Sigmoid colon (tissue), 7 donors: ENCODE data around the gene XRCC5. TPM values are rescaled to one million over a fixed set of nuclear protein-coding genes. Genes with fewer than 3 reads are reported as not detected.

Source experiments
- DNase-seq: peaks from one replicate; pipeline ENCODE4 v3.0.0-alpha.2; 2019
- H3K27ac ChIP-seq, 4 donors: fragments of 200-600 bp; sonication (generic); one replicate each; pipeline ENCODE4 v1.5.1; 2016 to 2019; ENCODE audit warnings: mild to moderate bottlenecking in 1 of 4
- H3K27me3 ChIP-seq, 3 donors: fragments of 200-600 bp; sonication (generic); one replicate each; pipeline ENCODE4 v1.5.1; 2019; ENCODE audit warnings: mild to moderate bottlenecking in 1 of 3
- H3K36me3 ChIP-seq, 4 donors: fragments of 200-600 bp; sonication (generic); one replicate each; pipeline ENCODE4 v1.5.1; 2016 to 2019
- H3K4me1 ChIP-seq, 4 donors: fragments of 200-600 bp; sonication (generic); one replicate each; pipeline ENCODE4 v1.5.1; 2017 to 2019
- H3K4me3 ChIP-seq, 4 donors: fragments of 200-600 bp; sonication (generic); one replicate each; pipeline ENCODE4 v1.5.1; 2017 to 2019; ENCODE audit warnings: mild to moderate bottlenecking in 2 of 4, moderate library complexity in 1 of 4
- H3K9me3 ChIP-seq, 4 donors: fragments of 200-600 bp in 3 of 4; sonication (generic) in 3 of 4; one replicate each; pipeline versions ENCODE4 v1.5.1 to v1.6.1; 2013 to 2019
- EP300 ChIP-seq, 4 donors: sonication (generic); formaldehyde crosslinking; IDR thresholded peaks; one replicate each; pipeline ENCODE4 v1.6.1; 2017; ENCODE audit warnings: antibody characterized with exemption in 4 of 4
- POLR2A ChIP-seq, 2 donors: fragments of 450-650 bp; IDR thresholded peaks; one replicate each; pipeline ENCODE4 v1.6.1; 2016; ENCODE audit warnings: antibody characterized with exemption in 2 of 2, mild to moderate bottlenecking in 2 of 2, moderate library complexity in 2 of 2
- POLR2AphosphoS5 ChIP-seq, 4 donors: sonication (generic); formaldehyde crosslinking; IDR thresholded peaks; one replicate each; pipeline ENCODE4 v1.6.1; 2017; ENCODE audit warnings: antibody characterized with exemption in 4 of 4
- WGBS, 2 donors: extraction: QIAGEN DNeasy Blood & Tissue Kit; methylation state at CpG; one replicate each; pipeline ENCODE4 v1.1.7; 2013; 5-methylcytosine and 5-hydroxymethylcytosine counted together
- intact Hi-C: fragments of 100-400 bp; cut with DNase I; formaldehyde crosslinking; loops from one replicate; pipeline ENCODE4 v1.15.1; 2023
- polyA plus RNA-seq, 3 donors: library from polyadenylated mRNA; stranded (reverse); fragments of 200-250 nt; gene quantifications; one replicate each; pipeline ENCODE4 v1.2.3, GENCODE V29; 2013
- total RNA-seq, 4 donors: library from RNA; depleted of rRNA; stranded (reverse); fragments of >200 nt; gene quantifications; one replicate each; pipeline ENCODE4 v1.1.0, GENCODE V29; 2016
- TF ChIP-seq, protein P1 (sequence below), 4 experiments: fragments of 450-650 bp in 3 of 4; fragments of 200-600 bp in 1 of 4; IDR thresholded peaks; one replicate each; pipeline ENCODE4 v1.5.1; 2016 to 2019; ENCODE audit warnings: antibody characterized with exemption in 4 of 4, mild to moderate bottlenecking in 3 of 4, moderate library complexity in 2 of 4
- donor health status: healthy with polysubstance abuse.
- donor health status: Bipolar disorder and iron deficiency.
- donor health status: healthy.

The XRCC5 gene
- total and polyA plus RNA-seq, 7 donors: 70.3 to 152 (median 111) TPM

GRCh38 chr2:216164087-216164486 is 54.9 kb downstream of the XRCC5 start:
- H3K36me3 ChIP-seq: peaks cover 8 to 77% (median 36%) of the 10 kb centered on the region in 4 donors
- WGBS, 2 donors: 84 to 92% methylated on average over 5 of the region's 5 CpGs

GRCh38 chr2:216164576-216164975 is 55.4 kb downstream of the XRCC5 start:
- peaks cover 0 to 17% (median 7%) of the 10 kb centered on the region in 4 donors for H3K4me1 ChIP-seq
- H3K27ac ChIP-seq: no peak overlapping the region
- 85 to 87% methylated on average over 4 of the region's 4 CpGs for WGBS, 2 donors
- intact Hi-C loops: no loop called here
- no peak for DNase-seq
- H3K4me3 ChIP-seq: no peak overlapping the region
- no peaks in the 10 kb centered on the region for H3K9me3 ChIP-seq
- peaks cover 8 to 79% (median 37%) of the 10 kb centered on the region in 4 donors for H3K36me3 ChIP-seq
- TF ChIP-seq POLR2AphosphoS5 (IDR thresholded peaks at IDR 0.05): no peak
- TF ChIP-seq, protein P1, sequence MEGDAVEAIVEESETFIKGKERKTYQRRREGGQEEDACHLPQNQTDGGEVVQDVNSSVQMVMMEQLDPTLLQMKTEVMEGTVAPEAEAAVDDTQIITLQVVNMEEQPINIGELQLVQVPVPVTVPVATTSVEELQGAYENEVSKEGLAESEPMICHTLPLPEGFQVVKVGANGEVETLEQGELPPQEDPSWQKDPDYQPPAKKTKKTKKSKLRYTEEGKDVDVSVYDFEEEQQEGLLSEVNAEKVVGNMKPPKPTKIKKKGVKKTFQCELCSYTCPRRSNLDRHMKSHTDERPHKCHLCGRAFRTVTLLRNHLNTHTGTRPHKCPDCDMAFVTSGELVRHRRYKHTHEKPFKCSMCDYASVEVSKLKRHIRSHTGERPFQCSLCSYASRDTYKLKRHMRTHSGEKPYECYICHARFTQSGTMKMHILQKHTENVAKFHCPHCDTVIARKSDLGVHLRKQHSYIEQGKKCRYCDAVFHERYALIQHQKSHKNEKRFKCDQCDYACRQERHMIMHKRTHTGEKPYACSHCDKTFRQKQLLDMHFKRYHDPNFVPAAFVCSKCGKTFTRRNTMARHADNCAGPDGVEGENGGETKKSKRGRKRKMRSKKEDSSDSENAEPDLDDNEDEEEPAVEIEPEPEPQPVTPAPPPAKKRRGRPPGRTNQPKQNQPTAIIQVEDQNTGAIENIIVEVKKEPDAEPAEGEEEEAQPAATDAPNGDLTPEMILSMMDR (IDR thresholded peaks at IDR 0.05): no peak
- TF ChIP-seq EP300 (IDR thresholded peaks at IDR 0.05): no peak
- no peaks in the 10 kb centered on the region for H3K27me3 ChIP-seq

More at GRCh38 chr2:216164087-216164486, 54.9 kb downstream of the XRCC5 start:
- DNase-seq: no peak
- H3K9me3 ChIP-seq: no peaks in the 10 kb centered on the region
- peak overlapping the region in 2 of 4 donors; percentile 26 to 32 for H3K27ac ChIP-seq
- H3K4me3 ChIP-seq: no peak overlapping the region
- H3K4me1 ChIP-seq: peaks cover 0 to 17% (median 7%) of the 10 kb centered on the region in 4 donors
- intact Hi-C loops: no loop called here
- TF ChIP-seq EP300 (IDR thresholded peaks at IDR 0.05) (no peak), POLR2AphosphoS5 (IDR thresholded peaks at IDR 0.05) (no peak), POLR2A (IDR thresholded peaks at IDR 0.05) (no peak)
- TF ChIP-seq, protein P1 (IDR thresholded peaks at IDR 0.05): no peak
- H3K27me3 ChIP-seq: no peaks in the 10 kb centered on the region

- Histone ChIP-seq H3K36me3 (peaks cover 8 to 74% (median 36%) of the 10 kb centered on the region in 4 donors), H3K4me3 (no peak overlapping the region), H3K4me1 (peaks cover 0 to 17% (median 7%) of the 10 kb centered on the region in 4 donors), H3K27me3 (no peaks in the 10 kb centered on the region), H3K9me3 (no peaks in the 10 kb centered on the region), H3K27ac (no peak overlapping the region)
- WGBS, 2 donors: 92 to 94% methylated on average over 4 of the region's 4 CpGs
- no peak for DNase-seq
- no peak for TF ChIP-seq POLR2A (IDR thresholded peaks at IDR 0.05)
- TF ChIP-seq, protein P1 (IDR thresholded peaks at IDR 0.05): no peak
- TF ChIP-seq POLR2AphosphoS5 (IDR thresholded peaks at IDR 0.05): no peak
- no peak for TF ChIP-seq EP300 (IDR thresholded peaks at IDR 0.05)
- intact Hi-C loops: no loop called here
Observed at GRCh38 chr2:216165711-216166110, 56.6 kb downstream of the XRCC5 start.

GRCh38 chr2:216169087-216169486 is 59.9 kb downstream of the XRCC5 start:
- H3K27ac ChIP-seq: no peak overlapping the region
- no peak overlapping the region for H3K4me3 ChIP-seq
- peaks cover 0 to 6% (median 1%) of the 10 kb centered on the region in 4 donors for H3K4me1 ChIP-seq
- intact Hi-C loops: no loop called here
- 96 to 97% methylated on average over 3 of the region's 3 CpGs for WGBS, 2 donors
- no peaks in the 10 kb centered on the region for H3K27me3 ChIP-seq
- H3K9me3 ChIP-seq: no peaks in the 10 kb centered on the region
- peaks cover 0 to 52% (median 14%) of the 10 kb centered on the region in 4 donors for H3K36me3 ChIP-seq
- TF ChIP-seq EP300 (IDR thresholded peaks at IDR 0.05) (no peak), POLR2AphosphoS5 (IDR thresholded peaks at IDR 0.05) (no peak), POLR2A (IDR thresholded peaks at IDR 0.05) (no peak)
- TF ChIP-seq, protein P1 (IDR thresholded peaks at IDR 0.05): no peak
- no peak for DNase-seq
